GM21786 (cell line): ENCODE results near the gene SUOX.
"Not testable (repeated sequence)": the region's sequence is repeated elsewhere in the genome, so short reads cannot be mapped to it uniquely, and the experiment has no call there.

Experiments
- ATAC-seq: cut with Tn5 transposase; IDR thresholded peaks from one replicate; pipeline ENCODE4 v1.9.1; 2021; ENCODE audit not compliant: unreplicated experiment

Gene SUOX

DNA sequence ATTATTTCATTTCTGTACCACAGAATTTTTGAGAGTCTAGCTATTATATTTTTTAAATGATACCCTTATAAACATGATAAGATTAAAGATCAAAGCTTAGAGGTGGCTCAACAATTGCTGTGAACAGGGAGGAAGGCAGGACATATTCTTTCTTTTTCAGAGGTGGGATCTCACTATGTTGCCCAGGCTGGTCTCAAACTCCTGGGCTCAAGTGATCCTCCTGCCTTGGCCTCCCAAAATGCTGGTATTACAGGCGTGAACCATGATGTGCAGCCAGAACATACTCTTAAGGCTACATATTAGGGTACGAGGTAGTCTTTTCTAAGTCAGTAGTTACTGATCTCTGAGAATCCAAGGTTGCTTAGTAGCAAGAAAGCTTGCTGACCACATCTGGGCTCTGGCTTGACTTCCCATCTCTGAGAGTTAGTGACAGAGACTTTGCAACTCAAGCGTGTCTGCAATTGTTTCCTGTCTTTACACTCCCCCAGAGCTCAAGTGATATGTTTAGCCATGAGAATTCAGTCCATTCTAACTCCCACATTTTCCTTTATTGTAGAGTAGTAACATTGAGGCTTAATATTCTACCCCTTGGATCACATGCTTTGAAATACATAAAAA is 14.6 kb upstream of the SUOX start:
- peak; percentile 93 for ATAC-seq

DNA sequence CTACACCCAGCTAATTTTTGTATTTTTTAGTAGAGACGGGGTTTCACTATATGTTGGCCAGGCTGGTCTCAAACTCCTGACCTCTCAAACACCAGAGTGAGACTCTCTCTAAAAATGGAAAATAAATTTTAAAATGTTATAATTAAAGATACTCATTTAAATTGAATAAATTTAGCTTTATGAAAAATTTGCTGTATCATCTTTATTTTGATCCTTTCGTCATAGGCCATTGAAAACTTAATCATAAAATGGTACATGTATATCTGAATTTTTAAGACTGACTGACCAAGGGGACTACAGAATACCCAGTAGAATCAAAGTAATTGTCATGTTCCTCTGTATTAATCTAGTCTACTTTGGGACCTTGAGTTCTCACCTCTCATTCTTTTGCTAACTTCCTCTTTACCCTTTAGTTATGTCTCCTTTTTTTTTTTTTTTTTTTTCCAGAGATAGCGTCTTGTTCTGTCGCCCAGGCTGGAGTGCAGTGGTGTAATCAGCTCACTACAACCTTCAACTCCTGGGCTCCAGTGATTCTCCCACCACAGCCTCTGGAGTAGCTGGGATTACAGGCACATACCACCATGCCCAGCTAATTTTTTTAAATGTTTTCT is 13.7 kb upstream of the SUOX start:
- ATAC-seq: no peak

DNA sequence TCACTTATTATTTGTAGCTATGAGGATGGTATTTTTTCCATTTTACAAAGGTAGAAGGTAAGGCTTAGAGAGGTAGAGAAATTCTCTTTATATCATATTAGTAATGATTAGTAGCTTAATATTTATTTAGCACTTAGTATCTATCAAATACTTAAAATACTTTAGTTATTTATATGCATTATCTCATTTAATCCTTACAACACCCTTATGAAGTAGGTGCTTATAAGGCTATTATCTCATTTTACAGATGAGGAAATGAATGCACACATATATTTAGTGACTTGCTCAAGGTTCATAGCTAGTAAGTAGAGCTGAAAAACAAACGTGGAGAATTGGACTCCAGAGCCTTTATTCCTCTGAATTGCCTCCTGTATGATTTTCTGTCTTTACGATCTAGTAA is 12.2 kb upstream of the SUOX start:
- no peak for ATAC-seq

DNA sequence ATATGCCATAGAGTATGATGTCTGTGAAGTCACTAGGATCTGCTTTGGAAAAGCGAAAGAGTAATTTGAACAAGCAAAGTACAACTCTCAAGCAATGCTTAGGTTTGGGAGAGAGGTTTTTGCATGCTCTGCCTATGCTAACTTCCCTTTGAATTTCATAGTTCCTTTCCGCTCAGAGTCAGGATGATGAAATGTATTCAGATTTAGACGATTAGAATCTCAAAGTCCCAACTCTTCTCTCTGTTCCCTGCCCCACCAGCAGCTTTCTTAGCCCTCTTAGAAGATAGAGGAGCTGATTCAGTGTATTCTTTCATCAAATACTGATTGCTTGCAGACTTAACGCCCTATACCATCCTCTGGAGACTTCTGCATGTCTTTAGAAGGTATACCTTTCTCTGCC is 11.7 kb upstream of the SUOX start:
- no peak for ATAC-seq

DNA sequence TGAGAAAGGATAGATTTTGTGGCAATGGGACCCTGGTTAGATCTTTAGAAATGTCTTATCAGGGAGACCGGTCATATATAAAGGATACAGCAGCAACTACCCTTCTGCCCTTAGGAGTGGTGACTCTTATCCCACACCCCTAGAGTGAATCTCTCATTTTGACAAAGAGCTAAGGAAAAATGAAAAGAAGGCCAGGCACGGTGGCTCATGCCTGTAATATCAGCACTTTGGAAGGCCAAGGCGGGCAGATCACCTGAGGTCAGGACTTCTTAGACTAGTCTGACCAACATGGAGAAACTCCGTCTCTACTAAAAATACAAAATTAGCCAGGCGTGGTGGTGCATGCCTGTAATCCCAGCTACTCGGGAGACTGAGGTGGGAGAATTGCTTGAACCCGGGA is 11.1 kb upstream of the SUOX start:
- not testable (repeated sequence) for ATAC-seq

DNA sequence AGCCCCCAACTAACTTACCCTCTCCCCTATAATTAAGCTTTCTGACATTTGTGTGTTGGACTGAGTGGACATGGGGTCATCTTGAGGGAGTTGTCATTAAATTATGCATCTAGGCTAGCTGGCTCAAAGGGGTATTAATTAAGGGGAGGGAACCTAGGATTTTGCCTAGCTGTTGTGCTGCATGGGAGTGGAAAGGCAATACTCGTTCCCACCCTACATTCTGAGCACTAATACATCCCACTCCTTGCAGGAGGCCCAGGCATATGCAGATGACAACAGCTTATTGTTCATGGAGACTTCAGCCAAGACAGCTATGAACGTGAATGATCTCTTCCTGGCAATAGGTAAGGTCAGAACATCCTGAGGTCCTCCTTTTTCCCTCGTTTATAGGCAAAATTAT is 6.0 kb upstream of the SUOX start:
- no peak for ATAC-seq

DNA sequence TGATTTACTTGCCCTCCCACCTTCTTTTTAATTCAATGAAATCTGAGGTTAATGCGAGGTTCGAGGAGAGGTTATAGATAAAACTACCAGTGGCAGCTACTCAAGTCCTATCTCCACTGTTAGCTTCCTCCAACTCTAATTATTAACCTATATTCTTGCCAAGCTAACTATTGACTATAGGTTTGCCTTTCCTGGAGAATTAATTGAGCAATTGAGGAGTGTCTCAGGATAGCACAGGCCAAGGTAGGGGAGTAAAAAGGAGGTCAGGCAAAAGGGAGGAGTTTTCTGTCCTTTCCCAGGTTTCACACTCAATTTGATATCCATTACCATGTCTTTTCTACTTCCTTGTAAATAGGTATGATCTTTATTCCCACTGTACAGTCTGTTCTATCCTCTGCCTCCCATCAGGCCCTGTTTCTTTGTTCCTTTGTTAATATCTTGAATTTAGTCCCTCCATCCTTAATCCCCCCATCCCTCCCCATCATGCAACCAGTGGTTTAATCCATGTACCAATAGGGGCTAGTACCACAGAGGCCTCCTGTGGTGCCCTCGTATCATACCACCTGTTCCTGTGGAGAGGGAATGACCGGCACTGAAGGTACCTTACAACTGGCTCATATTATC is 3.7 kb upstream of the SUOX start:
- no peak for ATAC-seq

DNA sequence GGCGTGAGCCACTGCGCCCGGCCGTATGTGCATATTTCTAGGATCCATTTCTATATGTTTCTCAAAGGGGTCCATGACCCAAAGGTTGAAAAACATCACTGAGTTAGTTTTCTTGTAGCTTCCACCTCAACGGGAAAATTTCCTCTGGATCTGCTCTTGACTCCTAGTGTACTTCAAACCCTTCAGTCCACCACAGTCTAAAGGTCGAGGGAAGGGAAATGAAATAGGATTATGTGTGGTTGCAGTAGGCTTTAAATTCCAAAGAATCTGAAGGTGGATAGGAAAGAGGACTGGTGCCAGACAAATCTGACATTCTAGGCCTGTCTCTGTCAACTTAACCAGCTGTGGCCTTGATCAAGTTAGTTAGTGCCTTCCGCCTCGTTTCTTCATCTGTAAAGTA is 1.7 kb upstream of the SUOX start:
- ATAC-seq: no peak

DNA sequence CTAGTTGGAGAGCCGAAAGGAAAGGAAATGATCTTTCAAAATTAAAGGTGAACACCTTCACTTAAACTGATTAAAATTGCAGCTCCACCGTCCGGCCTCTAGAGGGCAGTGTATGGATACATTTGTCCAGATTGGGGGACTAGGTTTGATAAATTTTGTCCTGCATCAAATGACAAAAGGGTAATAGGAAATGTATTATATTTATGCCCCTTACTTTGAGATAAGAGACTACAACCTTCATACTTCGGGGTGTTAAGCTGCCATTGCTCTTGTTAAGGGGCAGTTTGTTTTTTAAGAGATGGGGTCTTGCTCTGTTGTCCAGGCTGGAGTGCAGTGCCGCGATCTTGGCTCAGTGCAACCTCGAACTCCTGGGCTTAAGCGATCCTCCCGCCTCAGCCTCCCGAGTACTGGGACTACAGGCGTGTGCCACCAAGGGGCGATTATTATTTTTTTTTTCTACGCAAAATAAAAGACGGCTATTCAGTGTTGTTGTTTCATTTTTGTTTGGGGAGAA is 818 bp upstream of the SUOX start:
- no peak for ATAC-seq

DNA sequence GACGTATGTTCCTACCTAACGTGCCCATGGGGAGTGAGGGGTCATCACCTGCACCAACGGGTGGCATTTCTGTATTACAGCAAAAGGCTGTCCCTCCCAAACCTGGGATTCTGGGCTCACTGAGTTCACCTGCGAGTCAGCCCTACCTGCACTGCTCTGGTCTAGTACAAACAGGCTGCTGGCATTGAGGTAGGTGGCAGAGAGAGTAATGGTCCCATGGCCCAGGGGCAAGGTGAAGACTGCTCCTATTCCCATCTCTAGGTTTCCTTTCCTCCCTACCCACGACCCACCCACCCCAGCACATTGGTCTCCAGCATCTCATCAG is 421 bp downstream of the SUOX start:
- ATAC-seq: no peak

DNA sequence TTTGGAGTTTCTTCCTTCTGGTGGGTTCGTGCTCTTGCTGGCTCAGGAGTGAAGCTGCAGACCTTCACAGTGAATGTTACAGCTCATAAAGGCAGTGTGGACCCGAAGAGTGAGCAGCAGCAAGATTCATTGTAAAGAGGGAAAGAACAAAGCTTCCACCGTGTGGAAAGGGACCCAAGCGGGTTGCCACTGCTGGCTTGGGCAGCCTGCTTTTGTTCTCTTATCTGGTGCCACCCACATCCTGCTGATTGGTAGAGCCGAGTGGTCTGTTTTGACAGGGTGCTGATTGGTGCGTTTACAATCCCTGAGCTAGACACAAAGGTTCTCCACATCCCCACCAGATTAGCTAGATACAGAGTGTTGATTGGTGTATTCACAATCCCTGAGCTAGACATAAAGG is 2.4 kb downstream of the SUOX start:
- not testable (repeated sequence) for ATAC-seq

DNA sequence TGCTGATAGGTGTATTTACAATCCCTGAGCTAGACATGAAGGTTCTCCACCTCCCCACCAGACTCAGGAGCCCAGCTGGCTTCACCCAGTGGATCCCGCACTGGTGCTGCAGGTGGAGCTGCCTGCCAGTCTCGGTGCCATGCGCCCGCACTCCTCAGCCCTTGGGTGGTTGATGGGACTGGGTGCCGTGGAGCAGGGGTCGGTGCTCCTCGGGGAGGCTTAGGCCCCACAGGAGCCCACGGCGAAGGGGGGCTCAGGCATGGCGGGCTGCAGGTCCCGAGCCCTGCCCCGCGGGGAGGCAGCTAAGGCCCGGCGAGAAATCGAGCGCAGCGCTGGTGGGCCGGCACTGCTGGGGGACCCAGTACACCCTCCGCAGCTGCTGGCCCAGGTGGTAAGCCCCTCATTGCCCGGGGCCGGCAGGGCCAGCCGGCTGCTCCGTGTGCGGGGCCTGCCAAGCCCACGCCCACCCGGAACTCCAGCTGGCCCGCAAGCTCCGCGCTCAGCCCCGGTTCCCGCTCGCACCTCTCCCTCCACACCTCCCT is 3.0 kb downstream of the SUOX start:
- ATAC-seq: not testable (repeated sequence)

DNA sequence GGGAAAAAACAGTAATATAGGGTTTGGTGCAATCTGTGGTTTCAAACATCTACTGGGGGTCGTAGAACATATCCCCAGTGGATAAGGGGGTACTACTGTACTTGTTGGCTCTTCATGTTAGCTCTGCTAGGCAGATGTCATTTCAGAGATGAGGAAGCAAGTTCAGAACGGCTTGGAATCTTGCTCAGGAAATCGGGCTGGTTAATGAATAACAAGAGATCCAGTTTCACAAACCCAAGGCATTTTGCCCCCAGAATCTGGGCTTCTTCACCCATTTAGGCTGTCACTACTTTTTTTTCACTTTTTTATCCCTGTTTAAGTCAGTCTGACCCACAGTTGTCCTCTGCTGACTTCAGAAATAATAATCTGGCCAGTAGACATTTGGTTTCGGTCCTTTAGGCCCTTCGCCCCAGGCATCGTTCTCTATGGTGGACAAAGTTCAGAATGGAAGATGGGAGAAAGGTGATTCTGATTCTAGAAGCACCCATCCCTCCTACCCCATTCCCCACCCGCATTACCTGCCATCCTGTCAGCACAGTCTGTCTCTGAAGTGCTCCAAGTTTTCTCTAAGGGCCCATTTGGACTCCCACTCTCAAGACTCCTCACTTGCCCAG is 4.5 kb downstream of the SUOX start:
- ATAC-seq: no peak

DNA sequence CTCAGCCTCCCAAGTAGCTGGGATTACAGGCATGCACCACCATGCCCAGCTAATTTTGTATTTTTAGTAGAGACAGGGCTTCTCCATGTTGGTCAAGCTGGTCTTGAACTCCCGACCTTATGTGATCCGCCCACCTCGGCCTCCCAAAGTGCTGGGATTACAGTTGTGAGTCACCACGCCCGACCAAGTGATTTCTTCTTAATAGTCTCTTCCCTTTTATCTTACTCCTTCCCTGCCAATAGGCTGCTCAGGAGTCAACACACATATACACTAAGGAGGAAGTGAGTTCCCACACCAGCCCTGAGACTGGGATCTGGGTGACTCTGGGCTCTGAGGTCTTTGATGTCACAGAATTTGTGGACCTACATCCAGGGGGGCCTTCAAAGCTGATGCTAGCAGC is 6.3 kb downstream of the SUOX start:
- ATAC-seq: not testable (repeated sequence)

DNA sequence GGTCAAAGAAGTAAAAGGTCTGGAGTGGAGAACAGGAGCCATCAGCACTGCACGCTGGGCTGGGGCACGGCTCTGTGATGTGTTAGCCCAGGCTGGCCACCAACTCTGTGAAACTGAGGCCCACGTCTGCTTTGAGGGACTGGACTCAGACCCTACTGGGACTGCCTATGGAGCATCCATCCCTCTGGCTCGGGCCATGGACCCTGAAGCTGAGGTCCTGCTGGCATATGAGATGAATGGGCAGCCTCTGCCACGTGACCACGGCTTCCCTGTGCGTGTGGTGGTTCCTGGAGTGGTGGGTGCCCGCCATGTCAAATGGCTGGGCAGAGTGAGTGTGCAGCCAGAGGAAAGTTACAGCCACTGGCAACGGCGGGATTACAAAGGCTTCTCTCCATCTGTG is 7.1 kb downstream of the SUOX start:
- no peak for ATAC-seq

DNA sequence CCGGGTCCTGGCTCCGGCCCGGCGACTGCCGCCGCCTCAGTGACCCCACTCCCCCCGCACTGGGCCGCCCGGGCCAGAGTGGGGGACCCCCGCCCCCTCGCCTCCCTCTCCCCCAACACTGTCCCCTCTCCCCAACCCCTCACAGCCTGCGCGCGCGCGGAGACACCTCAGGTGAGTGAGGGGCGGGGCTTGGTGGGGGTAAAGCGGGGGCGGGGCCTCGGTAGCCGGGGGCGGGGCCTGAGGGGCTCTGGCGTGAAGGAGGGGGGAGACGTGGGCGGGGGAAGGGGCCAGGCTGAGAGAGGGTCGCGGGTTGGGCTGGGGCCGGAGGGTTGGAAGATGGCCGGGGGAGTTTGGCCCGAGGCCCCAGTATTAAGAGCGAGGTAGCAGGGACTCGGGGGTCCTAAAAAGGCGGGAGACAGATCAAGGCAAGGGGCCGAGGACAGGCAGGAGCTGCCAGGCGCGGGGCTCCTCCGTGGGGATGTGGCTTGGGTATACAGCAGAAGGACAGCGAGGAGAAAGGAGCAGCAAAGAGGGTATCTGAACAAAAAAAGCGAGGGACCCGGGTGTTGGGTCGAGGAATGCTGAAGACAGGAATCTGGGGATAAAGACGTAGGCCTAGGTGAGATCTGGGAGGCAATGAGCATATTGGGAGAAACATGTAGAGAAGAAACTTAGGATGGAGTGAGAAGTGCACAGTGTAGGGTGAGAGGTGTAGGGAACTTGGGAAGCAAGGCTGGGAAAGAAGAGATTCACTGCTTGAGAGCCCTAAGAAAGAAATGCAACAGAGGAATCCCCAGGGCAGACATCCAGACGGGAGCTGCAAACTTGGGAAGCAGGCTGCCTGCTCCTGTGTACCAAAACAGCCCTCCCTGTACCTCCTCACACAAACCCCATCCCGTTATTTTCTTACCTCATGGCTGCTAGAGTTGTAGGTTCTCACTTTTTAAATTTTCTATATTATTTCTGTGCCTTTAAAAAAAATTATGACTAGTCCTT is 10.8 kb downstream of the SUOX start:
- ATAC-seq: peak; percentile 44

DNA sequence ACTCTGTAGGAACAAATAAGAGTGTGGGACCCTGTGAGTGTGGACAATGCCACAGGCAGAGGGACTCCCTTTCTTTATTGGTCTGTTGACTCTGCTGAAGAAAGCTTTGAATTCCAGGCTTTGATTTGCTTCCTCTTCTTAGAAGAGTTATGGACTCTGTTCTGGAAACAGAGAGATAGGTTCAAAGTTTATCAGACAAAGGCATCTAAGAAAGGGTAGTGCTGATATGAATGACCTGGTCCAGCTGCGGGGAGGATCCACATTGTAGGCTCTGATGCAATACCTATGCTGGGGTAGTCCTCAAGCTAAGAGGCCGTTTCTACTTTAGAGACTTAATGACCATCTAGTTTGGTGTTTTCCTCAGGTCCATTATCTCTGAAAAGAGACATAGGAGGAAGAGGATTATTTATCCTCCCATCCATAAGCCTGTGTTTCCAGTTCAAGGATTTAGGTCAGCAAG is 13.1 kb downstream of the SUOX start:
- no peak for ATAC-seq

DNA sequence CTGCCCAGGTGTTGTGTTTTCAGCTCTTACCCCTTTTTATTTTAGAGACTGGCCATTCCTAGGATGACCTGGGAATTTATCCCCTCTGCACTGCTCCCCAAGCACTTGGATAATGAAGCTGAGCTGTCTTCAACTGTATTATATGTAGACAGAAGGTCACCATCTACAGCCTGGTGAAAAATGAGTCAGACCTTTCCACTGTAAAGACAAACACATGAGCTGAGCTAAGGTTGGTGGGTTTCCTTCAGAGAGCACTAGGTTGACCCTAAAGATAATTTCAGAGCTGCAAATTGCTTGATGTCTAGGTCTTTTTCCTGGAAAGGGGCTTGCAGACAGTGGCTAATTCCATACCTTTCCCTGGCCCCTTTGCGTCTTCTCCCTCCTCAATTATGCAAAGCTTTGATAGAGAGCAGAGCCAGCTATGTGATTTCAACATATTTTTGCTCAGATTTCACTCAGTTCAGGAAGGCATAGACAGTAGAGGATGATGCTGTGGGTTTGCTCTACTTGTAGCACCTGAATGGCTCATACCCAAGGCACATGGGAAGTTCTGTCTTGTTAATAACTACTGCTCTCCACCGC is 14.5 kb downstream of the SUOX start:
- no peak for ATAC-seq

DNA sequence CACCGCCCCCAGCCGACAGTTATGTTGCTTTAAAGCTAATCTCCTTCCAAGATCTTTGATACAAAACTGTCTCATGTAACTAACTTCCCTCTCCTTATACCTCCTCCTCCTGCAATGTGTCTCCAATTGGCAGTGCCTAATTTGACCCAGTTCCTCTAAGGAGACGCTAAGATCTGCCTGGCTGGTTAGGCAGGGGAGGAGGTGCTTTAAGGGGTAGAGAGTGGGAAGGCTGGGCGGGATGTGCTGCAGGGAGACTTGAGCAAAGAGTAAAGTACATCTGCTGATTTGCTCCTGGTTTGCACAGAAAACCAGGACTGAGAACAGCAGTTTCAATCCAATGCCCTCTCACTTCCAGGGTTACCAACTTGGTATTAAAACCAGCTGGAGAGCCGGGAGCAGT is 16.4 kb downstream of the SUOX start:
- no peak for ATAC-seq

DNA sequence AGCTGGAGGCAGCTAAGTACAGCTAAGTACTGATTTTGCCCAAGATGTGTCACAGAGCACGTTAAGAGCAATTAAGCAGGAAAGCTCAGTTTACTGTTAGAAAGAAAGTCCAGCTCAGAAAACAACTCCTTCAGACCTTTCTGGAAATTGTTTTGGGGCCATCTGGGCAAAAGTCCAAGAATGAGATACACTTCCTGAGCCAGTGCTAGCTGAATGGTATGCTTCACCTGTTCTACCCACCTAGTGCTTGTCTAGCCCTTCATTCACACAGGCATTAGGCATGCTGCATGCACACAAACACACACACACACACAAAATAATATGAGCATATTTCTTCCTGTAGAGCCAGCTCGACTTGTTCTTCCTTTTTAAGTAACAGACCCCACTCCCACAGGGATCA is 17.1 kb downstream of the SUOX start:
- no peak for ATAC-seq
